GM18507 (cell line): ENCODE results near the gene C1orf174.
"Not testable (repeated sequence)": the region's sequence is repeated elsewhere in the genome, so short reads cannot be mapped to it uniquely, and the experiment has no call there.

Experiments
- DNase-seq: peaks from one replicate; pipeline ENCODE4 v3.0.0; 2011; ENCODE audit warnings: low read depth; ENCODE audit not compliant: insufficient read length; ENCODE audit errors: extremely low spot score
- FAIRE-seq: peaks from 2 replicates; lab custom pipeline; 2011; peaks lifted over from hg19 to GRCh38; lab: Jason Lieb, UNC

C1orf174 gene

DNA sequence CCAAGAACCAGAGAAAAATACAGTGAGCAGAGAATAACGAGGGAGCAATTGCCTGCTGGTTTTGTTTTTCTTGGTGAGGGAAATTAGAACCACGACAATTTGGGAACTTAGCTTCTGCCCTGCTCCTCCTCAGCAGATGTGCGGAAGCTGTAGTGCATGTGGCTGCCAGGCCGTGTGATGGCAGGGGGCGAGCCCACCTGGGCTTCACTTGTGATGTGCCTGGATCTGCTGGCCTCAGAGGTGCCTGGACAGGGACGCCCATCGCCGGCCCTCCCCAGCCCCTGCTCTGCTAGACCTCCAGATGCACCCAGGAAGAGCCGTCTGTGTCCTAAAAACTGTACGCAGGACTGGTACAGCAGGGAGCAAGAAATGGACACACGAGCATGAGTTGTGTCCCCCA, 28.5 kb upstream of the C1orf174 start:
- FAIRE-seq (no peak), DNase-seq (no peak)

DNA sequence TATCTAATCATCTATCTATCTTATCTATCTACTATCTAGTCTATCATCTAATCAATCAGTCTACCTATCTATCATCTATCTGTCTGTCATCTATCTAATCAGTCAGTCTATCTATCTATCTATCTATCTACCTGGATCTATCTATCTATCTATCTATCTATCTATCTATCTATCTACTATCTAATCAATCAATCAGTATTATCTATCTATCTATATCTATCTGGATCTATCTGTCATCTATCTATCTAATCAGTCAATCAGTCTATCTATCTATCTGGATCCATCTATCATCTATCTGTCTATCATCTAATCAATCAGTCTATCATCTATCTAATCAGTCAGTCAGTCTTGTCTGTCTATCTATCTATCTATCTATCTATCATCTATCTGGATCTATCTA, 26.9 kb upstream of the C1orf174 start:
- DNase-seq (no peak), FAIRE-seq (no peak)

DNA sequence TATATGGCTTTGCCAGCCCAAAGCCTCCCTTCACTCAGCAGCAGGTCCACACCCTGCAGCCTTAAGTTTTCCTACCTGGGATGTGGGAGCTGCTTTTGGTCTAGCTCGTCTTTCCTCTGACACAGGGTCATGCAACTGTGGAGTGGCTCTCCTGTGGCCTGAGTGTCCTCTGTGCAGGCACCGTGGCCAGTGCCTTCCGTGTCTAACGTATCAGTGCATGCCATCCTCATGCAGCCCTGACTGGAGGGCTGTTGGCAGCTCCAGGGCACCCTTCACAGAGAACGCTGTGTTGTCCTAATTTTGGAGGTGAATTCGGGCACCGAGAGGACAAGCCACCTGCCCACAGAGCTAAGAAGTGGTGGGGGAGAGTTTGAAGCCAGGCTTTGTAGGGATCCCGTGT, 25.7 kb upstream of the C1orf174 start:
- DNase-seq (no peak), FAIRE-seq (no peak)

DNA sequence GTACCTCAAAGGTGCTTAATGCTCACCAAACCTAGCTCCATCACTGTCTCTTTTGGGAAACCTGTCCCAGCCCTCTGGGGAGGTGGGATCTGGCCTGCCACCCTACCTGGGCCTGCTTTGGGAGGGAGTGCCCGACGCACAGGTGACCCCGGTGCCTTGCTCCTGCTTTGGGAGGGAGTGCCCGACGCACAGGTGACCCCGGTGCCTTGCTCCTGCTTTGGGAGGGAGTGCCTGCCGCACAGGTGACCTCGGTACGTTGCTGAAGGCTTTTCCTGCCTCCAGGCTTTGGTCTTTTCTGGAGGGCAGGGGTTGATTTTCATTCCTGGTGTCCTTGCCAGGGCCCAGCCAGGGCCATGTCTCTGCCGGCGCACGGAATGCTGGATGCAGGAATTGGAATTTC, 25.2 kb upstream of the C1orf174 start:
- DNase-seq (no peak), FAIRE-seq (no peak)

DNA sequence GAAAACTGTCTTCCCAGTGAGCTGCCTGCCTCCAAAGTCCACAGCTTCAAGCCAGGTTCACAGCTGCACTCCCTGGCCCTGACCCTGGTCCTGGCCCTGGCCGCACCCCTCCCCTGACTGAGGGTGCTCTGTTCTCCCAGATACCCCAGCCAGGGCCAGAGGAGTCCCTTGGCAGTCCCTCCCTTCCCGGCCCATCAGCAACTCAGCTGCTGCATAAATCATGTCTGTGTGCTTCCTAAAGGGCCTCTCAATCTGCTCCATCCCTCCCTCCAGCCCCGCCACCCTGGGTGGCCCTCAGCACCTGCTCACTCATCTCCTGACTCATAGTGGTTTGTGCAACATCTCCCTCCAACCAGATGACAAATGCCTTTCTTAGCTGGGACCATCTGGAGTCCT, 24.8 kb upstream of the C1orf174 start:
- FAIRE-seq (no peak), DNase-seq (no peak)

DNA sequence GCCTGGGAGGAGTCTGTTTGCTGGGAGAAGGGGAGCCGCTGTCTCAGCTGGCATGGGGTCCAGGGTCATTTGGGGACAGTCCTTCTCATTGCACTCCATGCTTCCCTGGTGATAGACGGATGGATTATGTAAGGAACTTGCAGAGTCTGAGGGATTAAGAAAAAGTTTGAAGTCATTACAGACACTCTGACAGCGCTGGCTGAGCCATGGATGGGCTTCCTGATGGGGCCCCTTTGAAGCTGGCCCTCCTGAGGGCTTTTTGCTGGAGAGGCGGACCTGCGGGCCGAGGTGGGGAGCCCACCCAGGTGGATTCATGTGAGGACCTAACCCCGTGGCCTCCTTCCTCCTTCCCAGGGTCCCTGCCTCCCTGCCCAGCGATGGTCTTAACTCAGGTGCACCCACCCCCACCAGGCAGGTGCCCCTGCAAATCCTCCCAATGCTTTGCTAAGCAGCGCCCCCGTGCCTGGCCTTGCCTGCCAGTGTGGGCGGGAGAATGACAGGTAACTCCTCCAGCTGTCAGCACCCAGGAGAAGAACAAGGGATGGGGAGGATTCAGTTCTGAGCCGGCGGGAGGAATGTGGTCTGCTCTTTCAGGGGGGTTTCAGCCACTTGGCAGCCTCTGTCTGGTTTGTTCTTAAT, 24.2 kb upstream of the C1orf174 start:
- no peak for FAIRE-seq
- no peak for DNase-seq

DNA sequence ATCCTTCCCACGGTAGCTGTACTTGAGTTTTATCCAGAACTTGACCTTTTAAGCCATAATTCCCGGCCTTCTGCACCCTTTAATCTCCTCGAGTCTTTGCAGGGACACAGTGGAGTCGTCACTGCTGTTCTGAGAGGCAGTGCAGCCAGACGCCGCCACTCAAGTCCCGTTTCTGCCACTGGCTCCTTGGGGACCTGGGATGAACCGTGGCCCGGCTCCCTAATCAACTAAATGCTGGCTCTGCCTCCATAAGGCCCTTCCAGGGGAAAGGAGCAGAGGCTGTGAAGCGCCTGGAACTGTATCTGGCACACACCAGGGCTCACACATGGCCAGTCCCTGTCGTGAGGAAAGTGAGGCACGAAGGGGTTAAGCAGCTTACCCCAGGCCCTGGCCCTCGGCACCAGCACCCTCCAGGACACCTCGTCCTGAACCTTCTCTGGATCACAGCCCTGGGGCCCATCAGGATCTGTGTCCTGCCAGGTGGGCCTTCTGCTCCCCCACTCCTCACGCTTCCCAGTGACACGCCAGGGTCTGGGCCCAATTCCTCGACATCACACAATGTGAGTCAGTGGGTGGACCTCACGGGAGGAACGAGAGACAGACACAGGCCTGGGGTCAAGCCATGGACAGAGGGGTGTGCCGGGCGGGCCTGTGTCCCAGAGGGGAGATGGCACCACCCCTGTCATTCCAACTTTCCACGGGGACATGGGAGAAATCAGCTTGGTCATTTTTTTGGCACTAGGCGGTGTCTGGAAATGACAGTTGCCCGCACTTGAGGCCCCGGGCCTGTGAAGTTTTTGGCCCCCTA, 23.5 kb upstream of the C1orf174 start:
- DNase-seq (no peak), FAIRE-seq (no peak)

DNA sequence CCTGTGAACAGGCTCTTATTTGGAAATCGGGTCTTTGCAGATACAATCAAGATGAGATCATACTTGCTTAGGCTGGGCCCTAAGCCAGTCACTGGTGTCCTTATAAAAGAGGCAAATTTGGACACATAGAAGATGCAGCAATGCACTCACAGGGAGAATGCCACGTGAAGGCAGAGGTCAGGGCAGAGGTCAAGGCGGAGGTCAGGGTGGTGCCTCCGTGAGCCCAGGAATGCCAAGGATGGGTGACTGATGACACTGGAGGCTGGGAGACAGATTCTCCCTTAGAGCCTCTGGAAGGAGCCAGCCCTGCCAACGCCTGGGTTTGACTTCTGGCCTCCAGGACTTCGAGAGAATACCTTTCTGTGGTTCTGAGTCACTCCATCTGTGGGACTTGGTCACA, 22.8 kb upstream of the C1orf174 start:
- no peak for FAIRE-seq

DNA sequence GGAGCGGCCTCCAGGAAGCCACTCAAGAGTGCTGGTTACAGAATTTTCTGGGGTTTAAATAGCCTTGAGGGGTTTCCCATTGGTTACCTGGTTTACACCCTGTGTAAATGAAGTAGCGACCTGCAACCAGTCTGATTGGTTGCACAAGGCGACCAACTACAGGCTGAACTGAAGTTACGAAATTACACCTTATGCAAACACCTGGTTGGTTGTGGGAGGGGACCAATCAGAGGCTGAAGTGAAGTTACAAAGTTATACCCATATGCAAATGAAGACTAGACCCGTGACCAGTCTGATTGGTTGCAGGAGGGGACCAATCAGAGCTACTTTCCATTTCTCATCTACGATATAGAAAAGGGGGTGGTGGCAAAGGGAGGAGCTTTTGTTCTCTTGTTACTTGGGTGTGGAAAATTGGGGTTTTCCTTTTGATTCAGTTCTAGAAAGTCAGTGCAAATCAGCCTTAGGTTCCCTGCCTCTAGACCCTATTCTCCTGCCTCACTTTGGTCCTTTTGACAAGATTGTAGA, 22.2 kb upstream of the C1orf174 start:
- DNase-seq (no peak), FAIRE-seq (no peak)

More for the DNA sequence above, 22.8 kb upstream of the C1orf174 start:
- no peak for DNase-seq

DNA sequence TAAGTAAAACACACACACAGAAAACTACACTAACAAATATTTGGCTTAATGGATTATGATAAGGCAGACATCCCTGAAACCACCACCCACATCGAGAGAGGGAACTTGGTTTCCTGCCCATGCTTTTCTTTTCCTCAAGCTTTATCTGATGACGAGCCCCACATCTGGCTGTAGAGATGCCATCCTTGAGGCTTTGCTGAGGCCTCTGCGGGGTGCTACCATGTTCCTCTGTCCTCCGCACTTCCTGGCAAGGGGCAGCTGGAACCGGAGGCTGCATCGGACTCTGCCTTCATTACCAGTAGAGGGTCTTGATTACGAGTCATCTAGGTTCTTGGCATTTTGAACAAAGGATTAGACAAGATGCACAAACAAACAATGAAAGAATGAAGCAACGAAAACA, 21.7 kb upstream of the C1orf174 start:
- FAIRE-seq, result no peak
- no peak for DNase-seq

DNA sequence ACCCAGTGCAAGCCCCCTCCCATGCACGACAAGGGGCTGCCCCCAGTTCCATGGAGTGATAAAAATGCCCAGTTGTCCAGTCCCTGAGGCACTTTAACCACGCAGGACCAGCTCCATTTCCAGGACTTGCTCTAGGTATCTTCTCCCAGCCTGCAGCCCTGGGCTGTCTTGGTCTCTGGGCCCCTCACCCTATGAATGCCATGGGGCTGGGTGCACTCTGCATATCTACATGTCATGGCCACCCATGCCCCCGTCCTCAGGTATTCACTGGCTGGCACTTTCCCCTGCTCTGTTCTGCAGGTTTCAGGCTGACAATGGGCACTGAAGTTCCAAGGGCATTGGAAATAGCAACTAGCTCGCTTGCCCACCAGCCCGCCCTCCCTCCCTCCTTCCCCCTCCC, 19.6 kb upstream of the C1orf174 start:
- FAIRE-seq (no peak), DNase-seq (no peak)

DNA sequence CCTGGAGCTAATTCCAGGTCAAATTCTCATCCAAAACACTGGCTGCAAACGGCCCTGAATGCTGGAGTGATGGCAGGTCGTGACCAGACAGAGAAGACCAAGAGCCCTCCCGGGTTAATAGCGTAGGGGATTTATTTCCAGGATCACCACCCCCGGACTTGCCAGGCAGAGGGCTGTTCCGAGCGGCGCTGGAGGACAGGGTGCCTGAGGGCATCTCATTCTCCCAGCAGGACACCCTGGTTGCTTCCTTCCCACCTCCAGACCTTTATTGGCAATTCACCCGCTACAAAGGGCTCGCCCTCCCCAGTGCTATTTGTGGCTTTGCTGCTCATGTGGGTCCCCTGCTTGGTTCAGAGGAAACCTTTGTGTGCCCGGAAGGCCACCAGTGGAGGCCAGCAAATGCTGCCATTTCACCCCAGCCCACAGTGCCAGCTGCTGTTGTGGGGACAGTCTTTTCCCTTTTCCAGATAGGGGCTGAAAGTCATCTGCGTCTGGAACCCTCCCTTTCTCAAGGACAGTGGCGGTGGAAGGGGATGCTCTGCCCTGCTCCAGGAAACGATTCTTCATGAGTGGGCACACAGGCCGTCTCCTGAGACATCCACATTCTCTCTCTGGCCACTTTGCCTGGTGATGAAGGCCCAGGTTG, 19.0 kb upstream of the C1orf174 start:
- FAIRE-seq, result no peak
- no peak for DNase-seq

DNA sequence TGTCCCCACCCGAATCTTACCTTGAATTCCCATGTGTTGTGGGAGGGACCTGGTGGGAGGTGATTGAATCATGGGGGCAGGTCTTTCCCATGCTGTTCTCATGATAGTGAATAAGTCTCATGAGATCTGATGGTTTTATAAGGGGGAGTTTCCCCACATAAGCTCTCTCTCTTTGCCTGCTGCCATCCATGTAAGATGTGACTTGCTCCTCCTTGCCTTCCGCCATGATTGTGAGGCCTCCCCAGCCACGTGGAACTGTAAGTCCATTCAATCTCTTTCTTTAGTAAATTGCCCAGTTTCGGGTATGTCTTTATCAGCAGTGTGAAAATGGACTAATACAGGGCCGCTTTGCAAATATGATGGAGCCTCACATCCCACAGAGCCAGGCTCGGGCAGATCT, 18.3 kb upstream of the C1orf174 start:
- not testable (repeated sequence) for FAIRE-seq, DNase-seq

DNA sequence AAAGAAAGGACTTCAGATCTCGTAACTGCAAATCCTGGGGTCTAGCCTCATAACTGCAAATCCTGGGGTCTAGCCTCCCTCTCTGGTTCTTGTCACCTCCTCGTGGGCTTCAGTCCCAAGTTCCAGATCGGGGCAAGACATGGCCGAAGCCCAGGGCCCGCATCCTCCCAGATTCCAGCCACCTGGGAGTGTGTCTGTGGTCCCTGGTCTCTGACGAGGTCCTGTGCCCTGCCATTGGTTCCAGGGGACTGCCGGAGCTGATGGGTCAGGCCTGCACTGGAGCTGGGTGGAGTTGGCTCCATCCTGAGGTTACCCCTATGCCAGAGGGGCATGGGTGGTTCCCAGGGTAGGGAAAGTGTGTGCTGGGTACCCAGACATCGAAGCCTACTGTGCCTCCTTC, 17.7 kb upstream of the C1orf174 start:
- DNase-seq, result no peak
- FAIRE-seq, result no peak

DNA sequence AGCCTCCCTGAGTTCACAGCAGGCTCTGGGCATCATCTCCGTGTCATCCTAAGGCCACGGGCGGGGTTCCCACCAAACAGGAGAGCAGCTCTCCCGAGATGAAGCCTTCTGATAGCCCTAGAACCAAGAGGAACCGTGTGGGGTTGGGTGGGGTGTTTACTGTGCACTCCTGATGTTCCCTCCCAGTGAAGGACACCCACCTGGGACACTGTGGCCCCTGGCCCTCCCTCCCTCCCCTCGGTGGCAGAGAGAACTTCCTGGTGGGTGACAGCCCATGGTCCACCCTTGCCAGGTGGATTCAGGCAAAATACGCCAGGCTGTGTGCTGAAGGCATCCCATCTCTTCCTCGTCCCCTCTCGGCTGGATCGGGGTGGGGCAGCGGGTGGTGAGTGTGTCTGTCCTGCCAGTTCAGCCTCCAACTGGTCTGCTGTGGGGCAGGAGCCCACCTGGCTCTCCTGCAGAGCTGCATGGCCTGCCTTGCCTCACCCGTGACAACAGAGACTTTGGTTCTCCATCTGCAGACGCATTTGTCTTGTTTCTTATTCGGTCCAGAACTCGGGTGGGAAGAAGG, 15.6 kb upstream of the C1orf174 start:
- DNase-seq (no peak), FAIRE-seq (no peak)

DNA sequence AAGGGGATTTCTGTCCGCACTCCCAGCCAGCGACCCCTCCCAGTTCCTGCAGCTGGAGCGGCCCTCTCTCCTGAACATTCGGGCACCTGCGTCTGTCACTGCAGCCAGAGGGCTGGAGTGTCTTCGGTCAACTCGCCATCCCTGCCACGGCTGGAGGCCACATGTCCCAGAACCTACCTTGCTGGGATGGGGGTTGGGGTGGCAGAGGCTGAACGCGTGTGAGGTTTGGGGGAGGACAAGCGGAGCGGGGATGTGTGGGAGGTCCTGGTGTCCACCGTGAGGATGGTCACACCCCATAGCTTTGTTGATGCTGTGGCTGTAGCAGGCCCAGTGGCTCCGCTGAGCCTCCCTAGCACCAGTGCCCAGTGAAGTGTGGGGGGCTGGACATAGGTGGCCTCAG, 14.8 kb upstream of the C1orf174 start:
- FAIRE-seq (no peak), DNase-seq (no peak)

DNA sequence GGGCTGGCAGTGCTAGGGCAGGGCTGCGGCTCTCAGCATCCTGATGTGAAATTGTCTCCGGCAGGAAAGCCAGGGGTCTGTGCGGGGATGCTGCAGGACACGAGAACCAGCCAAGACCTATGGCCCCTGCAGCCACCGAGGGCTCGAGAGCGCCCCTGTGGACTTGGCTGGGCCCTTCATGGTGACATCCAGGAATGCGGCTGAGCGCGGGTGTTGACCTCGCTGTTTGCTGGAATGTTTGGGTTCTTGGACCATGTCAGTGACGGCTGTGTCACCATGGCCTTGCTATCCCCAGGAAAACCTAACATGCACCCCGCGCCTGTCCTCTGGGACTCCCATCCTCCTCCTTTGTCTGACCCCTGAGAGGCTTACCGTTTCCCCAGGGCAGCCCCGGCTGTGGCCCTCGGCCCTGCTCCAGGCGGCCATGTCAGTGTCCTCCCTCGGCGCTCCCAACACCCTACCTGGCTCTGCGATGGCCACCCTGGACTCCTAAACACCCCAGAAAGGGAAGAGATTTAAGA, 14.3 kb upstream of the C1orf174 start:
- DNase-seq (no peak), FAIRE-seq (no peak)

DNA sequence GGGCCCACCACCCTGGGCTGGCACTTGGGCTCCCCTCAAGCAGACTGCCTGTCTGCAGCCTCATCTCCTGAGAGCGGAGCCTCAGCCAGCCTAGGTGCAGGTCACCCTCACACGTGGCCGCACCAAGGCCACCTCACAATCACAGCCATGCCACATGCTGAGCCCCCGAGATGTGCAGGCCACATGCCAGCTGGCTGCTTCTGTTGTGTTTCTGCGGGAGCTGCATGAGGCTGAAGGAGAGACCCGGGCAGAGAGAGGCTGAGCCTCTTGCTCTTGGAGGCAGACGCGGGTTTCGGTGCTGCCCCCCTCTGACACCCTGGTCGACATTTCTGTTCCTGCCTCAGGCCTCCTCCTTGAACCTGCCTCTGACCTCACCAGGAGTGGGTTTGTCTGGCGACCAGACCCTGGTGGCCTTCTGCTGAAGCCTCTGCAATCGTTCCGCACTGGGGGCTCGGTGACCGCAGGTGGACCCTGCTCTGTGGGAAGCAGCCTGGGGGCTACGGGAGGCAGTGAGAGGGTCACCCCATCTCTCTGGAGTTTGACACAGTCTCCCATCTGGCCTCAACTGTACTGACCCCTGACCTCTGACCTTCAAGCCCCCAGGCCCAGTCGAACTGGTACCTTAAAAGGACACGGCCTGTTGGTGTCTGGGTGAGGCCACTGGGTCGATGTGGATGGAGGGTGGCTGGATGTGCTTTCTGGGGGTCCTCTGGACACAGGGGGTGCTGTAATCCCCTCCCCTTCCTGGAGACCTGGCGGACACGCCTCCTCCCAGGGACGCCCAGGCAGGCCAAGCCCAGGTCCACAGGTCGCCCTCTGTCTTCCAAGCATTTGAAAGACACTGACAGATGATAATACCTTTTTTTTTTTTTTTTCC, 13.0 kb upstream of the C1orf174 start:
- DNase-seq, result no peak
- no peak for FAIRE-seq
